H1 (cell line): ENCODE data around the gene S100A11. TPM values are rescaled to one million over a fixed set of nuclear protein-coding genes. Genes with fewer than 3 reads are reported as not detected.

Experiments used
- CTCF ChIA-PET: fragments of 300-600 bp; sonication (Branson Sonifier 250); formaldehyde crosslinking; loops from one replicate; lab custom pipeline; 2021; ENCODE audit not compliant: partially characterized antibody; lab: Charles Lee
- POLR2A ChIA-PET: fragments of 300-600 bp; sonication (Branson Sonifier 250); formaldehyde crosslinking; loops from one replicate; lab custom pipeline; 2021; ENCODE audit warnings: inconsistent platforms; ENCODE audit not compliant: partially characterized antibody; lab: Charles Lee
- DNase-seq, 2 experiments: peaks; one replicate each; pipeline versions ENCODE4 v3.0.0 to v3.0.0-alpha.2; 2010 to 2022; ENCODE audit warnings: low spot score in 2 of 2, low read depth in 1 of 2, mixed read lengths in 1 of 2
- FAIRE-seq: peaks from 2 replicates; lab custom pipeline; 2011; peaks lifted over from hg19 to GRCh38; lab: Jason Lieb, UNC
- H2AFZ ChIP-seq: 2 replicates; pipeline ENCODE4 v1.8.1; 2012; ENCODE audit warnings: low read length, inconsistent platforms
- H2AK5ac ChIP-seq: 2 replicates; pipeline ENCODE4 v1.6.1; 2013; ENCODE audit warnings: low read depth, low read length
- H2BK120ac ChIP-seq: replicated peaks from 2 replicates; pipeline ENCODE3; 2013; ENCODE audit warnings: low read depth, low read length, inconsistent platforms
- H2BK12ac ChIP-seq: 2 replicates; pipeline ENCODE4 v1.6.1; 2013; ENCODE audit warnings: low read depth, low read length
- H2BK15ac ChIP-seq: 2 replicates; pipeline ENCODE4 v1.6.1; 2013; ENCODE audit warnings: low read length
- H2BK20ac ChIP-seq: 2 replicates; pipeline ENCODE4 v1.6.1; 2013; ENCODE audit warnings: low read length
- H2BK5ac ChIP-seq: 2 replicates; pipeline ENCODE4 v1.6.1; 2013; ENCODE audit warnings: low read depth, low read length
- H3K14ac ChIP-seq: 2 replicates; pipeline ENCODE4 v1.6.1; 2013; ENCODE audit warnings: inconsistent platforms; ENCODE audit not compliant: insufficient read length
- H3K18ac ChIP-seq: 2 replicates; pipeline ENCODE4 v1.6.1; 2013; ENCODE audit warnings: low read length; ENCODE audit errors: extremely low read depth
- H3K23ac ChIP-seq: 2 replicates; pipeline ENCODE4 v1.6.1; 2013; ENCODE audit warnings: inconsistent platforms; ENCODE audit not compliant: insufficient read length
- H3K23me2 ChIP-seq: 2 replicates; pipeline ENCODE4 v1.6.1; 2013; ENCODE audit warnings: low read depth, low read length
- H3K27ac ChIP-seq: 2 replicates; pipeline ENCODE4 v1.6.1; 2011; ENCODE audit warnings: low read depth, low read length, inconsistent platforms
- H3K27me3 ChIP-seq, 4 experiments: replicated peaks in 1 of 4; 1 replicate in 1 of 4; 2 replicates in 3 of 4; pipeline versions ENCODE4 v1.6.1 to v1.8.1; 2011 to 2013; ENCODE audit warnings: low read length in 3 of 4, mild to moderate bottlenecking in 3 of 4, inconsistent platforms in 2 of 4, mixed read lengths in 2 of 4, moderate library complexity in 1 of 4; ENCODE audit not compliant: control insufficient read depth in 3 of 4, insufficient read depth in 3 of 4; ENCODE audit errors: extremely low read depth in 1 of 4
- H3K36me3 ChIP-seq, 4 experiments: 2 replicates each; pipeline versions ENCODE4 v1.6.1 to v1.8.1; 2011 to 2013; ENCODE audit warnings: mild to moderate bottlenecking in 4 of 4, low read length in 3 of 4, moderate library complexity in 2 of 4, control low read depth in 1 of 4, inconsistent platforms in 1 of 4; ENCODE audit not compliant: insufficient read depth in 4 of 4, control insufficient read depth in 2 of 4
- H3K4ac ChIP-seq: replicated peaks from 2 replicates; pipeline ENCODE3; 2013; ENCODE audit warnings: low read length, low read depth, mixed read lengths, inconsistent platforms; ENCODE audit not compliant: insufficient read length
- H3K4me1 ChIP-seq, 4 experiments: replicated peaks in 1 of 4; 1 replicate in 1 of 4; 2 replicates in 3 of 4; pipeline versions ENCODE4 v1.6.1 to v1.8.1; 2011 to 2013; ENCODE audit warnings: low read length in 3 of 4, inconsistent platforms in 2 of 4, mixed read lengths in 1 of 4; ENCODE audit not compliant: insufficient read depth in 4 of 4, control insufficient read depth in 3 of 4
- H3K4me2 ChIP-seq, 2 experiments: 2 replicates each; pipeline versions ENCODE4 v1.6.1 to v1.8.1; 2011 to 2013; ENCODE audit warnings: low read depth in 2 of 2, low read length in 2 of 2, control low read depth in 1 of 2, inconsistent platforms in 1 of 2, mild to moderate bottlenecking in 1 of 2; ENCODE audit not compliant: insufficient read depth in 1 of 2
- H3K4me3 ChIP-seq, 4 experiments: fragments of 200-600, 300-600 bp in 1 of 4; sonication (generic), shearing (Covaris generic), sonication (Bioruptor Twin) in 1 of 4; 2 replicates each; pipeline versions ENCODE4 v1.5.1 to v1.8.1; 2011 to 2016; ENCODE audit warnings: low read length in 4 of 4, low read depth in 3 of 4, control low read depth in 2 of 4, inconsistent platforms in 2 of 4, mild to moderate bottlenecking in 2 of 4, mixed read lengths in 1 of 4, moderate library complexity in 1 of 4; ENCODE audit not compliant: insufficient read depth in 2 of 4; ENCODE audit errors: extremely low read depth in 1 of 4
- H3K56ac ChIP-seq: replicated peaks from 2 replicates; pipeline ENCODE3; 2013; ENCODE audit warnings: low read depth, mild to moderate bottlenecking, mixed read lengths, low read length, inconsistent platforms; ENCODE audit not compliant: insufficient read length
- H3K79me1 ChIP-seq: 2 replicates; pipeline ENCODE4 v1.6.1; 2013; ENCODE audit warnings: low read depth, low read length, control low read depth
- H3K79me2 ChIP-seq, 2 experiments: 2 replicates each; pipeline versions ENCODE4 v1.6.1 to v1.8.1; 2012 to 2013; ENCODE audit warnings: low read length in 2 of 2, mild to moderate bottlenecking in 2 of 2, inconsistent platforms in 1 of 2; ENCODE audit not compliant: insufficient read depth in 2 of 2, control insufficient read depth in 1 of 2
- H3K9ac ChIP-seq, 4 experiments: replicated peaks in 1 of 4; 1 replicate in 1 of 4; 2 replicates in 3 of 4; pipeline versions ENCODE4 v1.6.1 to v1.8.1; 2011 to 2013; ENCODE audit warnings: low read depth in 3 of 4, low read length in 3 of 4, control low read depth in 2 of 4, mild to moderate bottlenecking in 2 of 4, moderate library complexity in 2 of 4, inconsistent platforms in 1 of 4; ENCODE audit errors: extremely low read depth in 1 of 4
- H3K9me3 ChIP-seq, 2 experiments: 2 replicates each; pipeline versions ENCODE4 v1.6.1 to v1.8.1; 2012 to 2013; ENCODE audit warnings: mild to moderate bottlenecking in 2 of 2, moderate library complexity in 2 of 2, control low read depth in 1 of 2, inconsistent platforms in 1 of 2, low read depth in 1 of 2, low read length in 1 of 2, mixed read lengths in 1 of 2; ENCODE audit not compliant: insufficient read depth in 2 of 2
- H4K20me1 ChIP-seq, 2 experiments: replicated peaks in 1 of 2; 2 replicates each; pipeline versions ENCODE3 to v1.8.1; 2011 to 2013; ENCODE audit warnings: inconsistent platforms in 2 of 2, low read length in 2 of 2, mild to moderate bottlenecking in 1 of 2; ENCODE audit not compliant: insufficient read depth in 2 of 2, control insufficient read depth in 1 of 2
- H4K5ac ChIP-seq: 2 replicates; pipeline ENCODE4 v1.6.1; 2013; ENCODE audit warnings: low read length, low read depth, mixed read lengths, inconsistent platforms; ENCODE audit not compliant: insufficient read length
- H4K8ac ChIP-seq: 2 replicates; pipeline ENCODE4 v1.8.0; 2013; ENCODE audit warnings: mild to moderate bottlenecking, moderate library complexity, low read length, inconsistent platforms; ENCODE audit not compliant: insufficient read depth; ENCODE audit errors: extremely low read depth
- H4K91ac ChIP-seq: replicated peaks from 2 replicates; pipeline ENCODE3; 2013; ENCODE audit warnings: low read length, mixed read lengths, inconsistent platforms; ENCODE audit not compliant: insufficient read length
- BCL11A ChIP-seq, 2 experiments: IDR thresholded peaks; one replicate each; pipeline ENCODE4 v1.6.1; 2011; ENCODE audit warnings: low read depth in 2 of 2, low read length in 2 of 2, mild to moderate bottlenecking in 2 of 2
- FOSL1 ChIP-seq: IDR thresholded peaks from 2 replicates; pipeline ENCODE4 v1.6.1; 2011; ENCODE audit warnings: mild to moderate bottlenecking, low read depth, low read length, moderate library complexity; ENCODE audit not compliant: insufficient read depth
- MAX ChIP-seq: IDR thresholded peaks from 2 replicates; pipeline ENCODE4 v1.6.1; 2012; ENCODE audit warnings: inconsistent platforms
- NANOG ChIP-seq: IDR thresholded peaks from 2 replicates; pipeline ENCODE4 v1.6.1; 2011; ENCODE audit warnings: low read length, low read depth, mild to moderate bottlenecking, inconsistent platforms; ENCODE audit not compliant: insufficient read depth, poor library complexity, severe bottlenecking
- SRF ChIP-seq: IDR thresholded peaks from 2 replicates; pipeline ENCODE4 v1.6.1; 2011; ENCODE audit warnings: mild to moderate bottlenecking, low read depth, low read length, moderate library complexity
- WGBS, 2 experiments: shearing (Covaris generic) in 1 of 2; methylation state at CpG; one replicate each; pipeline versions ENCODE4 v1.1.6 to v1.1.7; 2013 to 2015; ENCODE audit warnings: low lambda C conversion rate in 2 of 2, mixed read lengths in 2 of 2, inconsistent platforms in 1 of 2, low coverage in 1 of 2, missing lambda C conversion rate in 1 of 2; ENCODE audit not compliant: insufficient replicate concordance in 2 of 2, insufficient coverage in 1 of 2, insufficient read length in 1 of 2; ENCODE audit errors: extremely low coverage in 1 of 2, missing lambda C conversion rate in 1 of 2; 5-methylcytosine and 5-hydroxymethylcytosine counted together
- polyA plus RNA-seq, 7 experiments: library from polyadenylated mRNA; depleted of rRNA in 3 of 7; stranded (reverse) in 5 of 7; unstranded in 2 of 7; fragments of >200 nt in 5 of 7; fragments of 200-250 nt in 2 of 7; gene quantifications; 1 replicate in 5 of 7; 2 replicates in 1 of 7; 4 replicates in 1 of 7; pipeline versions ENCODE4 v1.2.1 to v1.2.3, GENCODE V29; 2011 to 2013; ENCODE audit warnings: missing spikeins in 2 of 7, mixed read lengths in 2 of 7
- total RNA-seq: library from RNA; stranded (reverse); fragmentation: NEBNext Ultra II Directional; extraction: Animal tissue kit (Norgen Biotek cat#: 25700); gene quantifications from 2 replicates; pipeline ENCODE4 v1.2.1, GENCODE V29; 2021

The S100A11 gene
- total and polyA plus RNA-seq, 2 of the 8 experiments (the other 6 are each of a cell fraction or from before 2014, with no cell fraction given): 120 to 343 TPM

GRCh38 chr1:152029144-152029928 is 7.5 kb downstream of the S100A11 start:
- Histone ChIP-seq H2BK12ac (no peak overlapping the region), H3K23ac (no peak overlapping the region), H2AFZ (no peak overlapping the region), H3K27me3 (no peaks in the 10 kb centered on the region), H3K23me2 (no peaks in the 10 kb centered on the region), H3K56ac (no peak overlapping the region), H3K36me3 (peaks cover 3 to 18% (median 6%) of the 10 kb centered on the region in 4 experiments; a peak in 5 of 8 replicates), H3K27ac (no peak overlapping the region), H3K79me2 (no peaks in the 10 kb centered on the region), H3K18ac (no peak overlapping the region), H4K20me1 (no peaks in the 10 kb centered on the region), H2BK15ac (no peak overlapping the region), H3K4me3 (no peak overlapping the region), H2BK5ac (no peak overlapping the region), H3K14ac (no peak overlapping the region), H4K5ac (no peak overlapping the region), H3K9ac (no peak overlapping the region), H3K79me1 (no peaks in the 10 kb centered on the region), H4K91ac (no peak overlapping the region), H3K9me3 (no peaks in the 10 kb centered on the region), H3K4me1 (peaks cover 0 to 3% (median under 1%) of the 10 kb centered on the region in 4 experiments; a peak in 2 of 7 replicates), H2BK20ac (peak overlapping the region; percentile 11; the same call in 1 of the 2 replicates), H4K8ac (no peak overlapping the region), H2BK120ac (no peak overlapping the region), H2AK5ac (no peak overlapping the region), H3K4ac (no peak overlapping the region), H3K4me2 (no peak overlapping the region)
- WGBS, 2 experiments: 91% methylated on average over 8 of the region's 8 CpGs; no CpG with 5 or more reads in 1 of the 2 experiments
- POLR2A ChIA-PET: interaction anchor here (2.0 kb wide), 1 partner anchor 8 kb away, joined by 5 read pairs; the partner anchor contains the start of gene S100A11
- FAIRE-seq: no peak
- CTCF ChIA-PET: interaction anchor here (0.7 to 2.1 kb wide), 6 partner anchors 11 to 96 kb away, joined by 3 to 12 read pairs (median 3); no protein-coding TSS in a partner anchor
- no peak for DNase-seq
- TF ChIP-seq FOSL1 (no peak), MAX (no peak), BCL11A (IDR thresholded peaks at IDR 0.05; ENCODE audit: low read depth in 2 of 2, low read length in 2 of 2) (no peak), SRF (no peak), NANOG (no peak)
